Endometrial microvascular endothelial cells (primary cell): ENCODE measurements around the gene ABCC6. TPM values are rescaled to one million over a fixed set of nuclear protein-coding genes. Genes with fewer than 3 reads are reported as not detected.
"Not testable (repeated sequence)": the region's sequence is repeated elsewhere in the genome, so short reads cannot be mapped to it uniquely, and the experiment has no call there.

Source experiments
- in situ Hi-C: cut with HindIII; loops from 2 replicates; pipeline ENCODE4 v1.10.0; 2017; ENCODE audit warnings: low sequenced_read_pairs, low pct_unique_long_range_greater_than_20kb; ENCODE audit errors: inconsistent ontology term
- total RNA-seq: library from RNA; depleted of rRNA; stranded (reverse); fragments of >200 nt; gene quantifications from one replicate; pipeline ENCODE4 v1.2.3, GENCODE V29; 2015; ENCODE audit errors: inconsistent ontology term

ABCC6 gene
- total RNA-seq, 1 donor from 2014 or later = not detected

GRCh38 chr16:16237071-16237470, 13.8 kb upstream of the ABCC6 start:
- in situ Hi-C loops = not testable (repeated sequence)

GRCh38 chr16:16232692-16233061, 9.4 kb upstream of the ABCC6 start:
- in situ Hi-C loops = not testable (repeated sequence)

- in situ Hi-C loops = not testable (repeated sequence)
These were observed 458 bp upstream of the ABCC6 start for GRCh38 chr16:16223662-16224241.

GRCh38 chr16:16221382-16221781, 1.9 kb downstream of the ABCC6 start:
- in situ Hi-C loops = not testable (repeated sequence)

- in situ Hi-C loops = not testable (repeated sequence)
These were observed 2.8 kb downstream of the ABCC6 start for GRCh38 chr16:16220449-16220848.

GRCh38 chr16:16218787-16219186, 4.5 kb downstream of the ABCC6 start:
- in situ Hi-C loops = not testable (repeated sequence)

GRCh38 chr16:16218349-16218748, 4.9 kb downstream of the ABCC6 start:
- in situ Hi-C loops = not testable (repeated sequence)

GRCh38 chr16:16213863-16214293, 9.4 kb downstream of the ABCC6 start:
- in situ Hi-C loops = not testable (repeated sequence)

- in situ Hi-C loops = not testable (repeated sequence)
These were observed 11.9 kb downstream of the ABCC6 start for GRCh38 chr16:16211404-16211803.

GRCh38 chr16:16208461-16208860, 14.8 kb downstream of the ABCC6 start:
- in situ Hi-C loops = not testable (repeated sequence)

- in situ Hi-C loops = not testable (repeated sequence)
These were observed 15.4 kb downstream of the ABCC6 start for GRCh38 chr16:16207787-16208334.

GRCh38 chr16:16207097-16207786, 16.1 kb downstream of the ABCC6 start:
- in situ Hi-C loops = not testable (repeated sequence)

- in situ Hi-C loops = not testable (repeated sequence)
These were observed 17.4 kb downstream of the ABCC6 start for GRCh38 chr16:16205864-16206263.

GRCh38 chr16:16204552-16204951, 18.7 kb downstream of the ABCC6 start:
- in situ Hi-C loops = not testable (repeated sequence)

- in situ Hi-C loops = not testable (repeated sequence)
These were observed 19.8 kb downstream of the ABCC6 start for GRCh38 chr16:16203494-16203893.

- in situ Hi-C loops = not testable (repeated sequence)
These were observed 20.7 kb downstream of the ABCC6 start for GRCh38 chr16:16202400-16203143.

- in situ Hi-C loops = not testable (repeated sequence)
These were observed 21.4 kb downstream of the ABCC6 start for GRCh38 chr16:16201880-16202279.

GRCh38 chr16:16200391-16200790, 22.9 kb downstream of the ABCC6 start:
- in situ Hi-C loops = not testable (repeated sequence)

- in situ Hi-C loops = not testable (repeated sequence)
These were observed 23.9 kb downstream of the ABCC6 start for GRCh38 chr16:16199428-16199827.

GRCh38 chr16:16197966-16198365, 25.3 kb downstream of the ABCC6 start:
- in situ Hi-C loops = no loop called here
